Parathyroid adenoma (tissue), 2 donors: ENCODE data around the gene GPC5.

ENCODE experiments used
- H2AFZ ChIP-seq: fragments of 300-600 bp; sonication (generic); one replicate; pipeline ENCODE4 v1.7.0; 2017; ENCODE audit warnings: antibody characterized with exemption, mild to moderate bottlenecking
- H3K27ac ChIP-seq: fragments of 300-600 bp; sonication (generic); one replicate; pipeline ENCODE4 v1.7.0; 2017
- H3K27me3 ChIP-seq: fragments of 300-600 bp; sonication (generic); one replicate; pipeline ENCODE4 v1.7.0; 2017; ENCODE audit warnings: low read length; ENCODE audit not compliant: control insufficient read depth, insufficient read depth
- H3K36me3 ChIP-seq: fragments of 300-600 bp; sonication (generic); one replicate; pipeline ENCODE4 v1.7.0; 2017; ENCODE audit warnings: low read length; ENCODE audit not compliant: control insufficient read depth, insufficient read depth
- H3K4me1 ChIP-seq: fragments of 300-600 bp; sonication (generic); one replicate; pipeline ENCODE4 v1.7.0; 2017; ENCODE audit warnings: control low read depth
- H3K4me2 ChIP-seq: fragments of 300-600 bp; sonication (generic); one replicate; pipeline ENCODE4 v1.7.0; 2017; ENCODE audit warnings: low read length
- H3K4me3 ChIP-seq: fragments of 300-600 bp; sonication (generic); one replicate; pipeline ENCODE4 v1.7.0; 2017; ENCODE audit warnings: low read depth, low read length
- H3K79me2 ChIP-seq: fragments of 300-600 bp; sonication (generic); one replicate; pipeline ENCODE4 v1.7.0; 2017; ENCODE audit warnings: control low read depth
- H3K9ac ChIP-seq: fragments of 300-600 bp; sonication (generic); one replicate; pipeline ENCODE4 v1.7.0; 2017; ENCODE audit warnings: mild to moderate bottlenecking
- H3K9me3 ChIP-seq: fragments of 300-600 bp; sonication (generic); one replicate; pipeline ENCODE4 v1.7.0; 2017; ENCODE audit warnings: low read length; ENCODE audit not compliant: control insufficient read depth
- CTCF ChIP-seq: fragments of 300-600 bp; sonication (generic); IDR thresholded peaks from one replicate; pipeline ENCODE4 v1.7.0; 2017; ENCODE audit warnings: antibody characterized with exemption, mild to moderate bottlenecking
- donor health status: primary hyperparathyroidism.

The GPC5 gene

GRCh38 chr13:91493442-91493841, 95.0 kb downstream of the GPC5 start:
- Histone ChIP-seq H3K27ac (no peak overlapping the region), H3K79me2 (no peaks in the 10 kb centered on the region), H3K4me3 (no peak overlapping the region), H3K4me1 (no peaks in the 10 kb centered on the region), H3K36me3 (no peaks in the 10 kb centered on the region), H3K4me2 (no peak overlapping the region), H3K9me3 (no peaks in the 10 kb centered on the region), H2AFZ (no peak overlapping the region), H3K27me3 (no peaks in the 10 kb centered on the region), H3K9ac (no peak overlapping the region)
- TF ChIP-seq CTCF, result no peak

GRCh38 chr13:91498298-91498697, 99.9 kb downstream of the GPC5 start:
- Histone ChIP-seq H3K4me1 (no peaks in the 10 kb centered on the region), H3K79me2 (no peaks in the 10 kb centered on the region), H3K9me3 (no peaks in the 10 kb centered on the region), H3K4me2 (no peak overlapping the region), H3K36me3 (no peaks in the 10 kb centered on the region), H3K9ac (no peak overlapping the region), H3K27ac (no peak overlapping the region), H3K4me3 (no peak overlapping the region), H2AFZ (no peak overlapping the region), H3K27me3 (no peaks in the 10 kb centered on the region)
- TF ChIP-seq CTCF, result no peak

- no peak overlapping the region for H3K4me3 ChIP-seq
- H3K9me3 ChIP-seq, result no peaks in the 10 kb centered on the region
- TF ChIP-seq CTCF, result no peak
- no peak overlapping the region for H3K4me2 ChIP-seq
- no peaks in the 10 kb centered on the region for H3K27me3 ChIP-seq
- H3K4me1 ChIP-seq, result no peaks in the 10 kb centered on the region
- H2AFZ ChIP-seq, result no peak overlapping the region
- no peaks in the 10 kb centered on the region for H3K79me2 ChIP-seq
- H3K27ac ChIP-seq, result no peak overlapping the region
- no peak overlapping the region for H3K9ac ChIP-seq
- H3K36me3 ChIP-seq, result no peaks in the 10 kb centered on the region
Observed at GRCh38 chr13:91504216-91504615, 105.8 kb downstream of the GPC5 start.

- no peak overlapping the region for H3K9ac ChIP-seq
- no peak overlapping the region for H2AFZ ChIP-seq
- no peaks in the 10 kb centered on the region for H3K4me1 ChIP-seq
- no peak for TF ChIP-seq CTCF
- H3K27ac ChIP-seq, result no peak overlapping the region
- no peaks in the 10 kb centered on the region for H3K79me2 ChIP-seq
- no peak overlapping the region for H3K4me3 ChIP-seq
- H3K27me3 ChIP-seq, result no peaks in the 10 kb centered on the region
- H3K4me2 ChIP-seq, result no peak overlapping the region
- H3K9me3 ChIP-seq, result no peaks in the 10 kb centered on the region
- no peaks in the 10 kb centered on the region for H3K36me3 ChIP-seq
Observed at GRCh38 chr13:91506759-91507158, 108.3 kb downstream of the GPC5 start.

- Histone ChIP-seq H3K79me2 (no peaks in the 10 kb centered on the region), H2AFZ (no peak overlapping the region), H3K9ac (no peak overlapping the region), H3K27me3 (no peaks in the 10 kb centered on the region), H3K9me3 (no peaks in the 10 kb centered on the region), H3K4me2 (no peak overlapping the region), H3K27ac (no peak overlapping the region), H3K36me3 (no peaks in the 10 kb centered on the region), H3K4me3 (no peak overlapping the region), H3K4me1 (no peaks in the 10 kb centered on the region)
- no peak for TF ChIP-seq CTCF
Observed at GRCh38 chr13:91510058-91510457, 111.6 kb downstream of the GPC5 start.
